ENCODE data around the gene TSPAN9. TPM values are rescaled to one million over a fixed set of nuclear protein-coding genes. Genes with fewer than 3 reads are reported as not detected.

The TSPAN9 gene
- total RNA-seq, 3 donors from 2014 or later: 16.8 to 44.9 (median 36.9) TPM

GRCh38 chr12:3186546-3187215 is 109.5 kb downstream of the TSPAN9 start:
- no peaks in the 10 kb centered on the region for H3K9me3 ChIP-seq
- H3K36me3 ChIP-seq: no peaks in the 10 kb centered on the region
- no peaks in the 10 kb centered on the region for H3K27me3 ChIP-seq
- DNase-seq (ENCODE audit: low spot score in 2 of 2): no peak
- no peak overlapping the region for H3K27ac ChIP-seq
- H3K4me3 ChIP-seq: no peak overlapping the region
- TF ChIP-seq CTCF (IDR thresholded peaks at IDR 0.05) (no peak), POLR2AphosphoS5 (IDR thresholded peaks at IDR 0.05) (no peak), POLR2A (IDR thresholded peaks at IDR 0.05) (no peak)
- intact Hi-C loops (cut with DNase I; ENCODE audit: low total_unique reads): loop anchor here (5.0 kb wide), 1 partner anchor 39 kb away; no protein-coding TSS in a partner anchor
- no peaks in the 10 kb centered on the region for H3K4me1 ChIP-seq

- Histone ChIP-seq H3K27me3 (no peaks in the 10 kb centered on the region), H3K4me1 (no peaks in the 10 kb centered on the region), H3K36me3 (no peaks in the 10 kb centered on the region), H3K4me3 (no peak overlapping the region), H3K27ac (no peak overlapping the region), H3K9me3 (no peaks in the 10 kb centered on the region)
- TF ChIP-seq POLR2AphosphoS5 (IDR thresholded peaks at IDR 0.05): no peak
- no peak for TF ChIP-seq POLR2A (IDR thresholded peaks at IDR 0.05)
- no peak for TF ChIP-seq CTCF (IDR thresholded peaks at IDR 0.05)
- intact Hi-C loops (cut with DNase I; ENCODE audit: low total_unique reads): loop anchor here (5.0 kb wide), 1 partner anchor 41 kb away; no protein-coding TSS in a partner anchor
- no peak for DNase-seq (ENCODE audit: low spot score in 2 of 2)
Observed at GRCh38 chr12:3187846-3188770, 110.9 kb downstream of the TSPAN9 start.

- no peak overlapping the region for H3K4me3 ChIP-seq
- H3K4me1 ChIP-seq: no peaks in the 10 kb centered on the region
- intact Hi-C loops (cut with DNase I; ENCODE audit: low total_unique reads): loop anchor here (5.0 kb wide), 1 partner anchor 42 kb away; no protein-coding TSS in a partner anchor
- no peak overlapping the region for H3K27ac ChIP-seq
- no peak for TF ChIP-seq CTCF (IDR thresholded peaks at IDR 0.05)
- no peak for TF ChIP-seq POLR2AphosphoS5 (IDR thresholded peaks at IDR 0.05)
- TF ChIP-seq POLR2A (IDR thresholded peaks at IDR 0.05): no peak
- DNase-seq (ENCODE audit: low spot score in 2 of 2): no peak
- no peaks in the 10 kb centered on the region for H3K9me3 ChIP-seq
- H3K27me3 ChIP-seq: no peaks in the 10 kb centered on the region
- no peaks in the 10 kb centered on the region for H3K36me3 ChIP-seq
Observed at GRCh38 chr12:3189282-3189681, 112.1 kb downstream of the TSPAN9 start.

GRCh38 chr12:3190101-3190500 is 112.9 kb downstream of the TSPAN9 start:
- no peak for TF ChIP-seq POLR2AphosphoS5 (IDR thresholded peaks at IDR 0.05)
- Histone ChIP-seq H3K27me3 (no peaks in the 10 kb centered on the region), H3K9me3 (no peaks in the 10 kb centered on the region), H3K4me3 (no peak overlapping the region), H3K4me1 (no peaks in the 10 kb centered on the region), H3K27ac (no peak overlapping the region), H3K36me3 (no peaks in the 10 kb centered on the region)
- intact Hi-C loops (cut with DNase I; ENCODE audit: low total_unique reads): no loop called here
- no peak for DNase-seq (ENCODE audit: low spot score in 2 of 2)

GRCh38 chr12:3191450-3191849 is 114.3 kb downstream of the TSPAN9 start:
- intact Hi-C loops (cut with DNase I; ENCODE audit: low total_unique reads): no loop called here
- no peaks in the 10 kb centered on the region for H3K27me3 ChIP-seq
- H3K4me1 ChIP-seq: no peaks in the 10 kb centered on the region

More at GRCh38 chr12:3191450-3191849, 114.3 kb downstream of the TSPAN9 start:
- Histone ChIP-seq H3K27ac (no peak overlapping the region), H3K4me3 (no peak overlapping the region), H3K9me3 (no peaks in the 10 kb centered on the region), H3K36me3 (no peaks in the 10 kb centered on the region)
- no peak for DNase-seq (ENCODE audit: low spot score in 2 of 2)
- TF ChIP-seq POLR2AphosphoS5 (IDR thresholded peaks at IDR 0.05): no peak
- no peak for TF ChIP-seq CTCF (IDR thresholded peaks at IDR 0.05)
- no peak for TF ChIP-seq POLR2A (IDR thresholded peaks at IDR 0.05)
